T47D (cell line): ENCODE measurements around the gene TRMT44.

Experiments used
- DNase-seq, 2 experiments: peaks; one replicate each; pipeline versions ENCODE4 v3.0.0 to v3.0.0-alpha.2; 2011 to 2012; ENCODE audit warnings: low read depth in 1 of 2, low spot score in 1 of 2
- JUND ChIP-seq: IDR thresholded peaks from 2 replicates; pipeline ENCODE4 v1.6.1; 2012; ENCODE audit warnings: low read depth
- in situ Hi-C: cut with HindIII; loops from 2 replicates; pipeline ENCODE4 v1.10.0; 2016; ENCODE audit warnings: low sequenced_read_pairs, low pct_unique_long_range_greater_than_20kb

The TRMT44 gene

GRCh38 chr4:8523766-8524165 is 83.2 kb downstream of the TRMT44 start:
- no peak for DNase-seq
- in situ Hi-C loops: no loop called here
- no peak for TF ChIP-seq JUND

DNA sequence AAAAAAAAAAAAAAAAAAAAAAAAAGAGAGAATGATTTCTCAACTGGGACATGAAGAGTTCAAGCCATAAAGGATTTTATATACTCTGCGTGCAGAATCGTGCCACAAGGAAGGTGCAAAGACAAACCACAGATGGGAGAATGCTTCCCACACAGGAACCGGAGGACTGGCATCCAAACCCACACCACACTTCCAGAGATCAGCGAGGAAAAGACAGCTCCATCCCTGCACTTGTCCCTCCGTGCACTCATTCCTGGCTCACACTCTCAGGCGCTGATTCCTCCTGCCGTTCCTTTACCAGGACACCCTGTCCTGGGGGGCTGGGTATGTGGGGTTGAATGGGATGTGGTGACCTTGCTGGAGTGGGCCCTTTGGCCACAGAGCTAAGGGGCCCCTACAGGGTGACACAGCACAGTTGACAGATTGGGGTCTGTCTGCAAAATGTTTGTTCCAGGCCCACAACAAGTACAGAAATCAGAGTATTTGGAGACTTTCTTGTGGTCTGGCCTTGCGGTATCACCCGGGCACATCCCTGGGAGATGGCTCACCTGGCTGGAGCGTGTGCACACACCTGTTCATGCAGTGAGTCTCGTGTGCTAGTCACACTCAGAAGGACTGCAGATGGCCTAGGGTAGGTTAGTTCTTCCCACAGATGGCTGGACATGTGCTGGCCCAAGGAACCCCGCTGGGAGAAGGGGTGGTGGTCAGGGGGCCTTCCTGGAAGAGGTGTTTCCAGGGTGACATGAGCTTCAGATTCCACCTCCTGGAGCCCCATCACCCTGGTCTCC is 84.2 kb downstream of the TRMT44 start:
- in situ Hi-C loops: no loop called here
- DNase-seq: no peak
- TF ChIP-seq JUND: no peak

GRCh38 chr4:8525383-8526120 is 85.0 kb downstream of the TRMT44 start:
- in situ Hi-C loops: no loop called here
- no peak for DNase-seq
- TF ChIP-seq JUND: no peak
